Activated T-cell treated with anti-CD3 and anti-CD28 coated beads, Interleukin-2, amount 50 U/mL, for 4 hours (primary cell): ENCODE results near the gene MEIS2. TPM values are rescaled to one million over a fixed set of nuclear protein-coding genes. Genes with fewer than 3 reads are reported as not detected.

Source experiments
- ATAC-seq, 2 donors: fragments of 200-7000 bp; cut with Tn5 transposase; one replicate each; pipeline ENCODE4 v1.10.0; 2021
- DNase-seq: peaks from one replicate; pipeline ENCODE4 v3.0.0-alpha.2; 2020
- H3K27me3 Mint-ChIP-seq: one replicate; pipeline ENCODE4 v1.8.0; 2021; ENCODE audit warnings: low read depth, mixed read lengths
- H3K36me3 Mint-ChIP-seq: one replicate; pipeline ENCODE4 v1.8.0; 2022; ENCODE audit warnings: mixed read lengths; ENCODE audit not compliant: insufficient read depth
- H3K4me1 Mint-ChIP-seq: one replicate; pipeline ENCODE4 v1.8.0; 2021; ENCODE audit warnings: low read depth, mixed read lengths
- H3K4me3 Mint-ChIP-seq: one replicate; pipeline ENCODE4 v1.8.0; 2021; ENCODE audit warnings: mild to moderate bottlenecking, moderate library complexity, mixed read lengths
- H3K9me3 Mint-ChIP-seq: one replicate; pipeline ENCODE4 v1.8.0; 2021; ENCODE audit warnings: mixed read lengths
- total RNA-seq, 3 donors: library from RNA; stranded (reverse); gene quantifications; one replicate each; pipeline ENCODE4 v1.2.1, GENCODE V29; 2021

MEIS2 gene
- total RNA-seq, 3 donors from 2014 or later, result 0.20 TPM; not detected in 2

- Mint-ChIP-seq H3K36me3 (no peaks in the 10 kb centered on the region), H3K4me1 (no peaks in the 10 kb centered on the region), H3K27me3 (peaks cover 30% of the 10 kb centered on the region), H3K9me3 (no peaks in the 10 kb centered on the region), H3K4me3 (no peak overlapping the region)
- ATAC-seq, result no peak
- no peak for DNase-seq
Measured at GRCh38 chr15:36894075-36894474, 206.3 kb downstream of the MEIS2 start.

DNA sequence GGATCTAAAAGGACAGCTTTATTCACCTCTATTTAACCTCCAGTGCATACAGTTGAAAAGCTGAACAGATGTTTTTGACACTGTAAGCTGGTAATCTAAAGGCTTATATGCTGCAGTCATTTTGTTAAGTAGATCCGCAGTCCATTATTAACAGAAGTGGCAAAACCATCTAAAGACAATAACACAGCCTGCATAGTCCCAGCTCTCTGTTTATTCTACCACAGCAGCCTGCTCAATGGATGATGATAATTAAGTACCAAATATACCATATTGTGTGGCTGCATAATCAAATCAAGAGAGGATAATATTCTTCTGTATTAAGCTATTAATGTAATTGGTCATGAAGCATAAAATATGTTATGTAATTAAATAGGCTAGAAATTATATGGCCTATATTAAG is 207.1 kb downstream of the MEIS2 start:
- no peak for DNase-seq
- H3K9me3 Mint-ChIP-seq, result no peaks in the 10 kb centered on the region
- H3K4me3 Mint-ChIP-seq, result no peak overlapping the region
- peaks cover 36% of the 10 kb centered on the region for H3K27me3 Mint-ChIP-seq
- H3K4me1 Mint-ChIP-seq, result no peaks in the 10 kb centered on the region
- no peak for ATAC-seq
- H3K36me3 Mint-ChIP-seq, result no peaks in the 10 kb centered on the region

GRCh38 chr15:36888011-36888992 is 212.0 kb downstream of the MEIS2 start:
- Mint-ChIP-seq H3K4me3 (no peak overlapping the region), H3K9me3 (no peaks in the 10 kb centered on the region), H3K27me3 (peaks cover 76% of the 10 kb centered on the region), H3K4me1 (peaks cover 13% of the 10 kb centered on the region), H3K36me3 (no peaks in the 10 kb centered on the region)
- ATAC-seq, result no peak
- no peak for DNase-seq

- DNase-seq, result no peak
- no peaks in the 10 kb centered on the region for H3K36me3 Mint-ChIP-seq
- H3K4me3 Mint-ChIP-seq, result no peak overlapping the region
- H3K9me3 Mint-ChIP-seq, result no peaks in the 10 kb centered on the region
- H3K4me1 Mint-ChIP-seq, result peaks cover 13% of the 10 kb centered on the region
- ATAC-seq, result no peak
- peaks cover 85% of the 10 kb centered on the region for H3K27me3 Mint-ChIP-seq
Measured at GRCh38 chr15:36887214-36887961, 213.0 kb downstream of the MEIS2 start.

- ATAC-seq, result no peak
- no peak overlapping the region for H3K4me3 Mint-ChIP-seq
- DNase-seq, result no peak
- H3K27me3 Mint-ChIP-seq, result peaks cover 86% of the 10 kb centered on the region
- H3K4me1 Mint-ChIP-seq, result peaks cover 13% of the 10 kb centered on the region
- H3K9me3 Mint-ChIP-seq, result no peaks in the 10 kb centered on the region
- no peaks in the 10 kb centered on the region for H3K36me3 Mint-ChIP-seq
Measured at GRCh38 chr15:36886701-36887100, 213.6 kb downstream of the MEIS2 start.

GRCh38 chr15:36886191-36886590 is 214.2 kb downstream of the MEIS2 start:
- Mint-ChIP-seq H3K9me3 (no peaks in the 10 kb centered on the region), H3K4me3 (no peak overlapping the region), H3K27me3 (peaks cover 91% of the 10 kb centered on the region), H3K36me3 (no peaks in the 10 kb centered on the region), H3K4me1 (peaks cover 13% of the 10 kb centered on the region)
- ATAC-seq (no peak), DNase-seq (no peak)

DNA sequence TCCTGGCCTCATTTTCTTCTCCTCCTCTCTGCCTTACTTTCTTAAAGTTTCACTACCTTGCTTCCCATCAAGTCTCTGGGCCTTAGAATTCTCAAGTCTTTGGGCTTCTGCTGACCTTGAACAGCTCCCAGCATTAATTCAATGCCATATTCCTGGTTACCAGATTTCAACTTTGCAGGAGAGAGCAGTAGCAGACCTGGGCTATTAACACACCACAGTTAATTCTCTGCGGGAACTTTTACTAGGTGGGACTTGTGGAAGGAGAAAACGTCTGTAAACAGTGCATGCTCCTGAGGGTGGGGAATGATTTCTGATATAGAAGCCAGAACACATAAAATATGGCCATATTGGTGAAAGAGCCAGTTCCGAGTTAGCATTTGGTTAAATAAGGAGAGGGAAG is 214.6 kb downstream of the MEIS2 start:
- Mint-ChIP-seq H3K4me1 (peaks cover 13% of the 10 kb centered on the region), H3K4me3 (no peak overlapping the region), H3K9me3 (no peaks in the 10 kb centered on the region), H3K27me3 (peaks cover 93% of the 10 kb centered on the region), H3K36me3 (no peaks in the 10 kb centered on the region)
- no peak for DNase-seq
- ATAC-seq, result no peak

DNA sequence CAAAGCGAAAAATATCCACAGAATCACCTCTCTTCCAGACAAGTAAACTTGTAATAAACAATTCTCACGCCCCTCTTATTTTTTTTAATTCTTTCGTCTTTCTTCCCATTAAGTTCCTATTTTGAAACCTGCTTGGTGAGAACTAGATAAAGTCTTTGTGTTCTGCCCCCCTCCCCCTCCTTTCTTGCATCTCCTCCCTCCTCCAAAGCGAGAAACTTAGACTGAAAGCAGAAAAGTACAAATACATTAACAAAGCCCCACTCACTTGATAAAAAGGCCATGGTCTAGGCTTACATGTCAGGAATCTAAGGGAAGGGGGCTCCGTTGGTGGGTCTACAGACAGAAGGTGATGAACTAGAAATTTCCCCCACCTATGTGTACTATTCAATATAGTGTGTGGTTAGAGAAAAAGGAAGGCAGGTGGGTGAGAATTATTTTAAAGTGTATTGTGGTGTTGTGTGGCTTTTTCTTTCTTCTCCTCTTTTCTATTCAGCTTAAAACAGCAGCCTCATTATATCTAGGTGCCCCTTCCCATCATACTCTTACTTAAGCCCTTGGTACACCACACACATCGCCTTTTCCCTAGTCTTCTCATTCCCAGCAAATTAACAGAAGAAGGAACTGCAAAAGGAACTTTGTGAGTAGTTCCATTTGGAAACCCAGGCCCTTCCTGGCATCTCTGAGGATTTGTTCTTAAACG is 215.3 kb downstream of the MEIS2 start:
- Mint-ChIP-seq H3K4me1 (peaks cover 13% of the 10 kb centered on the region), H3K27me3 (peaks cover 96% of the 10 kb centered on the region), H3K36me3 (no peaks in the 10 kb centered on the region), H3K9me3 (no peaks in the 10 kb centered on the region), H3K4me3 (no peak overlapping the region)
- ATAC-seq (no peak), DNase-seq (no peak)

DNA sequence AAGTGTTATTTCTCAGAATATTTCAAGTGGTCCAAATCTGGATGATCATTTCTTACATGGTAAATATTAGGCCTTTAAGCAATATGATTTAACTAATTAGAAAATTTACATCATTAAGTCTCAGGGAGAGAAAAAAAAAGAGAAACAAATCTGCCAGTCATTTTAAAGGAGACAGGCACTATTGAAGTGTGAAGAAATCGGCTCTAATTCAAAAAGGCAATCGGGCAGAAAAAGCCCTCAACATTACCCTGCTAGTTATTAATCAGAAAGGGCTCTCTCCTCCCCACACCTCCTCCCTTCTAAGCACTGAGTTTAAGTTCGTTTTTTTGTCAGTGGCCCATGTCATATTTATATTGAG is 215.9 kb downstream of the MEIS2 start:
- DNase-seq (no peak), ATAC-seq (no peak)
- Mint-ChIP-seq H3K4me3 (no peak overlapping the region), H3K27me3 (peaks cover 98% of the 10 kb centered on the region), H3K4me1 (peaks cover 13% of the 10 kb centered on the region), H3K9me3 (no peaks in the 10 kb centered on the region), H3K36me3 (no peaks in the 10 kb centered on the region)

DNA sequence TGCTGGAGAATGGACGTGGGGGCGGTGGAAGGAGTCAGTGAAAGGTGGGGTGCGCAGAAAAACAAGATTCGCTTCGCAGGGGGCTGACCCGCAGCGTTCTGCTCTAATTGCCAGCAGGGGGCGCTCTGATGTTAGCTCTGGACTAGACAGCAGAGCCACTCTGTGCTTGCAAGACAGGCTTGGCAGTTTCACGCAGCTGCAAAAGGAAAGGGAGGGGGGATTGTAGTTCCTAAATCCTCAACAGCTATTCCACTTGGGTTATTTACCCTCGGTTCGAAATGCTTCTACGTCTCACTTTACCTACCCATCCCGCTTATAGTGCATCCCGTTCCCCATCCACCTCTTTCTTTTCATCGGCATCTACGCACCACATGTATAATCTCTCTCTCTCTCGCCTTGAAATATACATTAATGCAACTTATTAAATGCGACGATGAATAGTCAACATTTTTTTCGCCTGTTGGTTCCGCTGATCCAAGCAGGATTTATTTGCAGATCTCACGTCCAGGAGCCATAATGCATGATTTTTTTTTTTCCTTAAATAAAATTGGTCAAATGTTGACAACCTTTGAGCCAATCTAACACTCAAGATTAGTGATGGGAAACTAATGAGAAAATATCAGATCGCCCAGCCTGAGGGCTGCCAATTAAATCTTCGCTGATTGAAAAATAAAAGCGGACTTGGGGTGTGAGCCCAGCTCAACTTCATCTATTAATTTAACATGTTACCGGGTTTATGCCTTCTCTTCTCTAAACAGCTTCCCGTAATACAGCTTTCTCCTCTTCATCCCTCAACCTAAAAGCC is 216.4 kb downstream of the MEIS2 start:
- Mint-ChIP-seq H3K36me3 (no peaks in the 10 kb centered on the region), H3K9me3 (no peaks in the 10 kb centered on the region), H3K4me3 (no peak overlapping the region), H3K27me3 (peaks cover 98% of the 10 kb centered on the region), H3K4me1 (peaks cover 13% of the 10 kb centered on the region)
- ATAC-seq (no peak), DNase-seq (peak; percentile 17)

DNA sequence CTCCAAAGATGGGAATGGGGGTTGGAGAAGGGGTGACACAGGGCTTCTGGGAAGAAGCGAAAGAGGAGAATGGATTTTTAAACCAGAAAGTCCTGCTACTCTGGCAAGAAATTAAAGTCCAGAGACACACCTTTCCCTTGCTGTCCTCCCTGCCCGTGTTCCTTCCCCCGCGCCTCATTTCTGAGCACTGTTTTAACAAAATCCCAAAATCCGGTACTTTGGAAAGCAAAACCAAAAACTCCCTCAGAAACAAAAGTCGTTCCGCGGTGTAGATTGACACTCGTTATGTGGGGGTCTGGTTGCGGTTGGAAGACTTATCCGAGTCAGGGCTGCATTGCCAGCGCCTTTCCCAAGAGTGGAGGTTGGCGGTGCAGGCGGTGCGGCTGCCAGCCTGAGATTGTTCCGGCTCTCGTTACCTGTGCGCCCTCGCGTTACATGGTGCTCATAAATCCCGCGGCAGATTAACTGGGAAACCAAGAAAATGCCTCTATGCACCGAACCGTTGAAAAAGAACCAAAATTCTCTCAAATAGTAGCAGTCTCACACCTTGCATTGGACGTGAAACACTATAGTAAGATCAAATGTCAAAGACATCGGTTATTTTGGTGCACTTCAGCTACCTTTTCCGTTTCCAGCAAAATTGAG is 217.7 kb downstream of the MEIS2 start:
- Mint-ChIP-seq H3K9me3 (no peaks in the 10 kb centered on the region), H3K36me3 (no peaks in the 10 kb centered on the region), H3K4me3 (no peak overlapping the region), H3K4me1 (peaks cover 15% of the 10 kb centered on the region), H3K27me3 (peaks cover 98% of the 10 kb centered on the region)
- ATAC-seq (no peak), DNase-seq (no peak)

GRCh38 chr15:36882056-36882455 is 218.3 kb downstream of the MEIS2 start:
- H3K4me1 Mint-ChIP-seq, result peaks cover 13% of the 10 kb centered on the region
- no peak overlapping the region for H3K4me3 Mint-ChIP-seq
- H3K36me3 Mint-ChIP-seq, result no peaks in the 10 kb centered on the region
- DNase-seq, result no peak
- no peak for ATAC-seq
- no peaks in the 10 kb centered on the region for H3K9me3 Mint-ChIP-seq
- peaks cover 98% of the 10 kb centered on the region for H3K27me3 Mint-ChIP-seq

GRCh38 chr15:36881516-36881915 is 218.8 kb downstream of the MEIS2 start:
- no peak for ATAC-seq
- H3K27me3 Mint-ChIP-seq, result peaks cover 97% of the 10 kb centered on the region
- H3K36me3 Mint-ChIP-seq, result no peaks in the 10 kb centered on the region
- no peak overlapping the region for H3K4me3 Mint-ChIP-seq
- H3K4me1 Mint-ChIP-seq, result peaks cover 12% of the 10 kb centered on the region
- DNase-seq, result no peak
- H3K9me3 Mint-ChIP-seq, result no peaks in the 10 kb centered on the region
